Stimulated activated naive CD4-positive, alpha-beta T cell (primary cell): ENCODE measurements around the gene TLR10.
"Not testable (repeated sequence)": the region's sequence is repeated elsewhere in the genome, so short reads cannot be mapped to it uniquely, and the experiment has no call there.

ENCODE experiments used
- DNase-seq, 6 experiments: peaks; one replicate each; lab custom pipeline; 2025; lab: John Stamatoyannopoulos, UW

Gene TLR10

DNA sequence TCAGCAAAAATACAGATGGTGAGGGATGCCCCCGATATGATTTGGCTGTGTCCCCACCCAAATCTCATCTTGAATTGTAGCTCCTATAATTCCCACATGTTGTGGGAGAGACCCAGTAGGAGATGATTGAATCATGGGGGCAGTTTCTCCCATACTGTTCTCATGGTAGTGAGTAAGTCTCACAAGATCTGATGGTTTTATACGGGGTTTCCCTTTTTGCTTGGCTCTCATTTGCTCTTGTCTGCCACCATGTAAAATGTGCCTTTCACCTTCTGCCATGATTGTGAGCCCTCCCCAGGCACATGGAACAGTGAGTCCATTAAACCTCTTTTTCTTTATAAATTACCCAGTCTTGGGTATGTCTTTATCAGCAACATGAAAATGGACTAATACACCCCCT is 15.8 kb downstream of the TLR10 start:
- not testable (repeated sequence) for DNase-seq

DNA sequence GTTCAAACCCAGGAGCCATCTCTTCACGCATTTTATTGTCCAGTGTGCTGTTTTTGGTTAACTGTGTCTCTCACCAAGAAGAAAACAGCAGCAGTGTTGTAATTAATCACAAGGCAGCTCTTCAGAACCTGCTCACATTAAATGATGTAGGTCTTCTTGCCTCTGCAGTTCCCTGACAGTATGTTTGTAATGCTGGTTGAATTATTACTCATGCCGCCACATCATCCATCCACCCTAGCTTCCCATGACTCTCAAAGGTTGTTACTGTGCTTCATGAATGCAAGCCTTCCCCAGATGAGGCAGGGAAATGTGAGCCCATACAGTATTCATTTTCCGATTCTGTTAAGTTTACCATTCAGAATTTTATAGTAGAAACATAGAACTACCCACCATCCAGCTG is 17.4 kb downstream of the TLR10 start:
- no peak for DNase-seq

DNA sequence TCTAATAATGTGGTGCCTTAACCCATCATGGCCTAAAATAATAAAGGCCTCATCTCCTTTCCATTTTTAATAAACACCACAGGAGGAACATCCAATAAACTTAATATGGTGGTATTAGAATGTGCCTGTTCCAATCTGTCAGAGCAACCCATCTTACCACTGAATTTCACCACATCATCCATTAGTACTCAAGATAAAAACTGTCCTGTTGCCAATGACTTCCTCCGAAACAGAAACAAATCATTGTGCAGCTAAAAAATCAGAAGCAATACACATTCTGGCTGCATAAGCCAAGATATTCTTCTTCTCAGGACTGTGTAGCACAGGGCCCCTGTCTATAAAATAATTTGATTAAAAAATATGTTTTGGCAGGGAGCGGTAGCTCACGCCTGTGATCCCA is 18.5 kb downstream of the TLR10 start:
- no peak for DNase-seq

DNA sequence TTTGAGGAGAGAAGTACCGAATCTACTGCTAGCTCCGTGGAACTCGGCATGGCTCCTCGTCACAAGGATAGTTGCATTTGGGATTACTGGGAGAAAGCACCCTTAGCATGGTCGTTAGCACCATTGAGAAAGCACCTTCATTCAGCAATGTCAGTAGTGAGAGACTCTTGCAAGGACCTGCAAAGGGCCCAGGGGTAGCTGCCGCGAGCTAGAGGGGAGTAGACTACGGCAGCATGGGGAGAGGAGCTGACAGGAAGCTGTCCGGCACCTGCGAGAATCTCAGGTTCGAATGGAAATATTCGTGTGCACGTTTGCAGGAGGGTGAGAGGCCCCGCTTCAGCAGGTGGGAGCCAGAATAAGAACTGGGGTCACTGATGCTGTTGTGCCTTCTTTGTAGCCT is 20.2 kb downstream of the TLR10 start:
- no peak for DNase-seq

DNA sequence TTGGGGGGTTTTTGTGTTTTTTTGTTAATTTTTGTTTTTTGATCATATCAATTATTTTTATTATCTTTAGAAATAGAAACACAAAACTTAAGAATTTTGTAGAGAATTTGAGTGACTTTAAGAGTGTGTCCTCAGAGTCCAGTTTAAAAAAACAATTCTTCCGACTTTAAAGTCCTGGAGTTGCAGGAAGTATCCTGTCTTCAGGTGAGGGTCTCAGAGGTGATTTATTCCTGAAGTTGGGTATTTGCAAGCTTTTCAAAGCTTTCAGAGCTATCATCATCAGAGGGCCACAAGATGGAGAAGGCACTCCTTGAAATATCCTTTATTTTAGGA is 23.0 kb downstream of the TLR10 start:
- DNase-seq: no peak

DNA sequence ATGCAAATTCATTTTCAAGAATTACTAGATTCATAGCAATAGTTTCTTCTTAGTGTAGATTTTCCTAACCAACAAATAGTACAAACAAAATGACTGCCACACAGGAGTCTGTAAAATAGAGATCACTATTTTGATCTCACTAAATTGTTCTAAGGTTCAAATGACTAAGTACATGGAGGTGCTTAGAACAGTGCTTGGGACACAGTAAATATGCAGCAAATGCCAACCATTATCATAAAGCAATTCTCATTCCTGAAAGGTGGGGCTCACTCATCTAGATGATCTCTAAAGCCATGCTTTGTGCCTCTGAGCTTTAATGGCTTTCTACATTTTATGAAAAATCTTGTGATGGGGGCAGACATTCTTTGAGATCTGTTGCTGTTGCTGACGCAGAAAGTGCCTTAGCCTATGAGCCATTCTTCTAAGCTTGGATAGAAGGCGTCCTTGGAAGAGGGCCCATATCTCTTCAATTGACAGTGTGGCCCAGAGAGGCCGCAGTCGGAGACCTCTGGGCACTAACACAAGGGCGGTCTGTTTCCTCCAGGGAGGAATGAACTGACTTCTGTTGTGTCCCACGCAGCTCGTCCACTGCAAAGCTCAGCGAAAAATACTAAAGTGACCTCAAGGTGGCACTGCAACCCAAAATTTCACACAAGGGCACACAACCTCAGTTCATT is 23.5 kb downstream of the TLR10 start:
- DNase-seq: peak in 5 of 6 experiments; percentile 13 to 61 (median 33)

DNA sequence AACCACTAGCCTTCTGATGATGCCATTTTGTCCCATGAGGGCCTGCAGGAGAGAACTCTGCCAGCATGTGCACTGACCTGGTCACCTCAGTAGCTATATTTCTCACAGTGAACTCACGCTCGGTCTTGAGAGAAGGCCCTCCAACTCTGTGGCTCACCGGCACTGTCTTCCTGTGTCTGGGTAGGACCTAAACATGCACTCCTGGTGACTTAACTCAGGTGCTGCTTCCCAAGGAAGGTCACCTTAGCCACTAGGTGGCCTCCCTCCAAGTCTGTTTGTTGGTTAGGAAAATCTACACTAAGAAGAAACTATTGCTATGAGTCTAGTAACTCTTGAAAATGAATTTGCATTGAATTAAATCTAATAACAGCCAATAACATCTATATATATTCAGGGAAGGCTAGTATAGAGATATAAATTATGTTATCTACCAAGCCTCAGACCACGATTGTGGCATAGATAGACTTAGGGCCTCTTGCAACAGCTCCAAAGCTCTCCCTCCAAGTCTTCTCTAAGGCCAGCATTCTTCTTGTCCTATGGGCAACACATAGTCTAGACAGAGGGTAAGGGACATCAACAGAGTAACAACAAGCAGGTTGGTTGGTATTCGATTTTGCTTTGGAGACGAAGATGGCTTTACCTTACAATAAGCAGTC is 24.7 kb downstream of the TLR10 start:
- DNase-seq: peak in 1 of 6 experiments; percentile 10

DNA sequence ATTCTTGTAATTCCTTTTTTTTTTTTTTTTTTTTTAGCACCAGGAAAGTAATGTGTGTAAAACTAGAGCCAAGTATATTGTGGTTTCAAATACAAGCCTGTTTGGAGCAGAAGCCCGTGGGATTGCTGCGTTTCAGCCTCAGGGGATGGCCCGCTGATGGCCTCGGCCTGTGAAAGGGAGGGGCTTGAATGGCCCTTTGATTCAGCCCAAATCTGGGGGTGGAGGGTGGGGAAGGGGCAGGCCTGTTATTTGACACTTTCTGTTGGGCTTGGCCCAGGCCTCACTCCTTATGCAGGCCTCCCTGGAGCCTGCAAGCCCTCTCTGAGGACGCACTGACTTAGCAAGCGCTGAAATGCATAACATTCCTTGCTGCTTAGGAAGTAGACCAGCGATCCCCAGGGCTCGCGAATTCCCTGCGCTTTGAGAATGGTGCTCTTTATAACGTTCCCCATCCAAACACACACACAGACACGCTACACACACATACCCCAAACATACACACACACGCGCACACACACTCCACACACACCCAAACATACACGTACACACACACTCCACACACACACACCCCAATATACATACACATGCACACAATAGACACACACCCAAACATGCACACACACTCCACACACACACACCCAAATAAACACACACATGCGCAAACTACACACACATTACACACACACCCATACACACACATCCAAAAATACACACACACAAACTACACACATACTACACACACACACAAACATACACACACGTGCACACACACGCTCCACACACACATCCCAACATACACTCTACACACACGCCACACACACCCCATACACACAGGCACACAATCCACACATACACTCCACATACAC is 29.6 kb downstream of the TLR10 start:
- DNase-seq: no peak

DNA sequence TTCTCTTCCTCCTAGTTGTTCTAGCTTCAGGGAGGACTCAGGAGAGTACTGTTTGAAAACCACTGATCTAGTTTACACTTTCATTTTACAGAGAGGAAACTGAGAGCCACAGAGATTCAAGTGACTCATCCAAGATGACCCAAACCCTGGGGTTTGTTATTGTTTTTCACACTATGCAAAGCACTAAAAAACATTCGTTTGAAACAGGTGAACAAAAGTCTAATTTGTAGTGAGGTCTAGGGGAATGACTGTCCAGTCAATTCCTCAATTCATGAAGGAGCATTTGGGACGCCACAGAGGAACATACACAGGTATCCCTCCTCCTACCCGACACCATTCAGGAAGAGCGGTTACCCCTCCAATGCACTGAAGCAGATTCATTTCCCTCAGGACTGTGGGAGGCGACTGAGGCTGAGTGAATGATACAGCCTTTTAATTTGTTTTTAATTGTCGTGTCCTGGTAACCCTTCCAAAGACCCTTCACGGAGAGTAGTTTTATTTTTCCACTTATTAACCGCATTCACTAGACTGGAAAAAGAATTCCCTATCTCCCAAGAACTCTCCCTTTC is 30.3 kb downstream of the TLR10 start:
- DNase-seq: no peak

DNA sequence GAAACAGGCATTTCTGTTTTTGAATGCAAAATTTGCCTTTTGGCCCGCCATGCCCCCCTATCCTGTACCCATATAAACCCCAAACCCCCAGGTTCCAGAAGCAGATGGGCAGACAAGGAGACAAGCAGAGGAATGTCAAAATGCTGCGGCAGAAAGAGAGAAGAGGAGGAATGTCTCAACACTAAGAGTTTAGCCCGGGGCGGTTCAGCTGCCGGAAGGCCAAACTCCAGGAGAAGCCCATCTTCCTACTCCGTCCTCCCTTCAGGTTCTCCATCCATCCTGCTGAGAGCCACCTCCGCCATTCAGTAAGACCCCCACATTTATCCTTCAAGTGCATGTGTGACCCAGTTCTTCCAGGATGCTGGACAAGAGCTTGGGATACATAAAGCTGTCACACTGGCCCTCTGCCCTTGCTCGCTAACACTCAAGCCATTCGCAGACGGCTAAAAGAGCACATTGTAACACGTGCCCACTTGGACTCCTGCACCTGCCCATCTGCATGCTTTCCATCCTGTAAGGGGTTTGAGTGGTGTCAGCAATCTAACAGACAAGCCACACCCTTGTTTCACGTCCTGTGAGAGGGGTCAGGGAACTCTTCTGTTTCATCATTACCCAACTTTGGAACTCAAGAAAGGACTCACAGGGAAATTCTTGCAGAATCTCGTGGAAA is 31.3 kb downstream of the TLR10 start:
- DNase-seq: no peak

DNA sequence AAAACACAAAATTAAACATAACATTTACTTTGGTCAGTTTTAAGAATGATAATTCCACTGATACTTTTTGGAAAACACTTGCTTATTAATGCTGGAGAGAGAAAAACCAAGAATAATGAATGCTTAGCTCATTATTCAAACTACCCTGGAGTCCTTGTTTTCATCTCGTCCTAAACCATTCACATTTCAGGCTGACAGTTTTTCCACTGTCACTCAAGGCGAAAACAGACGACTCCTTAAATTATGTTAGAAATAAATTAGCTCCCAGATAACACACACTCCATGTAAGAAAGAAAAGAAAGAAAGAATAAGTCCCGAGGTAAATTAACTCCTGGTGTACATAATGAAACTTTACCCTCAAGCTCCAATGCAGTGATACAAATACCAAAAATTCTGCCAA is 33.5 kb downstream of the TLR10 start:
- DNase-seq: no peak

DNA sequence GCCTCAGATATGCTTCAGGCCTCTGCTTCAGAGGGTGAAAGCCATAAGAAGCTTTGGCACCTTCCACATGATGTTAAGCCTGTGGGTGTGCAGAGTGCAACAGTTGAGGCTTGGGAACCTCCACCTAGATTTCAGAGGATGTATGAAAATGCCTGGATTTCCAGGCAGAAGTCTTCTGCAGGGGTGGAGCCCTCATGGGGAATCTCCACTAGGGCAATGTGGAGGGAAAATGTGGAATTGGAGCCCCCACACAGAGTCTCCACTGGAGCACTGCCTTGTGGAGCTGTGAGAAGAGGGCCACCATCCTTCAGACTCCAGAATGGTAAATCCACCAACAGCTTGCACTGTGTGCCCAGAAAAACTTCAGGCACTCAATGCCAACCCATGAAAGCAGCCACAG is 35.2 kb downstream of the TLR10 start:
- DNase-seq: no peak

DNA sequence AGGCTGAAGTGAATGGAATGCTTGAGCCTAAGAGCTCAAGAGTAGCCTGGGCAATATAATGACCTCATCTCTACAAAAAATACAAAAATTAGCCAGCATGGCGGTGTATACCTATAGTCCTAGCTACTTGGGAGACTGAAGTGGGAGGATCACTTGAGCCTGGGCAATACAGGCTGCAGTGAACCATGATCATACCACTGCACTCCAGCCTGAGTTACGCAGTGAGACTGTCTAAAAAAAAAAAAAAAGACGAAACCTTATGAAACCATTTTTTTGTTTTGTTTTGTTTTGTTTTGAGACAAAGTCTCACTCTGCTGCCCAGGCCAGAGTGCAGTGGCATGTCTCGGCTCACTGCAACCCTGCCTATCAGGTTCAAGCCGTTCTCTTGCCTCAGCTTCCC is 36.9 kb downstream of the TLR10 start:
- no peak for DNase-seq

DNA sequence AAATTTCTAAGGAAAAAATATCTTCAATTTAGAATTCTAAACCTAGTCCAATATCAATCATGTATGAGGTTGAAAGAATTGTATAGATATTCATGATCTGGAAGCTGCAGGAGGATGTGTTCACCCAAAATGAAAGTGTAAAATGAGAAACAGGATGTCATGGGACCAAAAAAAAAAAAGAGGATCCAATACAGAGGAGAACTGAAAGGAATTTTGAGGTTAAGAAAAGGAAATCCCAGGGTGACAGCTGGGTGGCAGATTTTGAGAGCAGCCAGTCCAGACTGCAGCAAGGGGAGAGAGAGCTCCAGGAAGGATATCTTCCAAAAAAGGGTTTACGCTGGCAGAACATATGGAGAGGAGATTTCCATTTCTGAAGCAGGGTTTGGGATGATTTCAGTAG is 38.9 kb downstream of the TLR10 start:
- DNase-seq: no peak

DNA sequence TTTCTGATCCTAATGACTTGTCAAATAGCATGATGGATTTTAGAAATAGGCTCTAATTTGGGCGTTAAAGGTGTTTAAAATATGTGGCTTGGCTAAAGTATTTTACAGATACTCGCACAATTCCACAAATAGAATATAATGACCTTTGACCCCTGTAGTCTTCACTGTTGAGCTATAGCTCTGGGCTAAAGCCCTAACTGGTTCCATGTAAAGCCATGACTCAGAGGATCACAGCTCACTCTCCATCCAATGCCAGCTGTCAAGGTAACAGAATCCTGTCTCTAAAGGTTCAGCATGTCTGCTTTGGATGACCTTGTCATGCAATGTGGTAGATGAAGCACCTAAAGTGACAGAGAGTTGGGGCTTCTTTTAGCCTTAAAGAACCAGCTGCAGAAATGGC is 42.5 kb downstream of the TLR10 start:
- no peak for DNase-seq

DNA sequence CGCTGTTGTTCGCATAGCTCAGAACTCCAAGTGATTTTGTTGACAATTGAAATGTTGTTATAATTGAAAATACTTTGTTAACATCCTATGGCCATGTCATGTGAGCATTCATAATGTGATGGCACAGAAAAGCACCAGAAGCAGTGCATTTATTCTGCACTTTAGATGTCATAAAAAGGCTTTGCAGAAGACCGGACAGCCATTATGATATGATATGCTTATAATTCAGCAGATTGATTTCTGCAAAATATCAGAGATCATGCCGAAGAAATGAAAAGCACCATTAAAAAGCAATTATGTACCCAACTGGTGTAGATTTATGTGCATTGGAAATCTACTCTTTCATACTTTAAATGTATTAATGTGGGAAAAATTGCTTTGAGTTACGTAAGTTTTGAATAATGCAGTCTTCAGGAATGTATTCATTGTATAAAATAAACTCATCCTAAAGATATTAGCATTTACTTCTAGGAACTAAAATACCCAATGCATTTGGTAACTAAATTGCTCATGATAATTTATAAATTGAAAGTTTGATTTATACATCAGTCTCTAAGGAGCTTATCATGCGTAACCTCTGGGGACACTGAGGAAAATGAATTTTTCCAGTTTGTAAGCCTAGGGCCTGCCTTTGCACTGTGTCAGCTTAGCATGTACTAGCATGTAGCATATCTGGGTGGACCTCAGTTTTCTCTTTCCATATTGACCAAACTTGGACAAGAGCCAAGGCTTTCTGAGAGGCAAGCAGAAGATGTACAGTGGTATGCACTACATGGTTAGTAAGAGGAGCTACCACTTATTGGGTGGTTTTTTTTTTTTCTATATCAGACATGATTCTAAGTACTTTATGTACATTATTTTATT is 43.6 kb downstream of the TLR10 start:
- no peak for DNase-seq

DNA sequence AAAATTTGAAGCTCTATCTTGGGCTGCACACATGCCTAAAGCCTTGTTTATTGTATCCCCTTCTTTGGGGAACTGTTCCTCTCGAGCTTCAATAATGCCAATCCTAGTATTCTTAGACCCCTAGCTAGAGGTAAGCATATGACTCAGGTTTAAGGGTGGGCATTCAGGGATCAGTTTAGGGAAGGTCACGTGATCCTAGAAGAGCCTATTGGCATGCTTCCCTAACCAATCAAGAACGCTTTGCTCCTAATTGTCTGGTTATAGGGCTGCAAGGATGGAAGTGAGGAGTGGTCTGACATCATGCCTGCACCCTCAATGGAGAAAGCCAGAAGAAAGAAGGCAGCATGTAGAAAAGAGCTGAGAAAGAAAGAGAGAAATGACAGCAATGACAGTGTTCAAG is 46.9 kb downstream of the TLR10 start:
- no peak for DNase-seq

DNA sequence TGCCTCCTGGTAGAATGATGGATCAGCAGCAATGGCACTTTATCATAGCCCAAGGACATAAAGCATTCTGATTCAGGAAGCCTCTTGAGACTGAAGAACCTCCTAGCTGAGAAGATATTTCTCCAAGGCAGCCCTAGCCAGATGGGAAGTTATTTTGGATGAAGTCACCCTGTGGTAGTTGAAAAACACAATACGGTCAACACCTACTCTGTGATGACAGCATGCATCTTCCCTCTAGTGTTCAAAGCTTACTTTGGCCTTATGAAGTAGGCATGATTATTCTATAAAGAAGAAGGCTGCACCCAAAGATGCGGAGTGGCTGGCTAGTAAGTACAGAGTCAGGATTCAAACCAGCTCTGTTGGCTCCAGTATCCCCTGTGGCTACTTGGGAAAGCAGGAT is 47.9 kb downstream of the TLR10 start:
- no peak for DNase-seq

DNA sequence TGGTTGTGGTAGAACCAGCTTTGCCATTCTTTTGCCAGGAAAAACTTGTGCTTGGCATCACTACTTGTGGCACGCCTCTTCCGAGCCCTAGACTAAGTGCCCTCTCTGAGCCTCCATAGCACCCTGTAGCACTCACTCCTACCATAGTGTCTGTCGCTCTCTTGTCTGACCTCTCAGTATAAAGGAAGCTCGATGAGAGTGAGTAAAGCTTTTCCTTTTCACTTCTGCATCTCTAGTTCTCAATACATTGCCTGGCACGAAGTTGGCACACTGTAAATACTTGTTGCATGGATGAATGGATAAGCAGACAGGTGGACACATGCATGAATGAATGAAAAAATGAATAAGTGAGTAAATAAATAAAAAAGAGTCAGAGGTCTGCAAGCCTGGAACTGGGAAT is 48.3 kb downstream of the TLR10 start:
- no peak for DNase-seq

DNA sequence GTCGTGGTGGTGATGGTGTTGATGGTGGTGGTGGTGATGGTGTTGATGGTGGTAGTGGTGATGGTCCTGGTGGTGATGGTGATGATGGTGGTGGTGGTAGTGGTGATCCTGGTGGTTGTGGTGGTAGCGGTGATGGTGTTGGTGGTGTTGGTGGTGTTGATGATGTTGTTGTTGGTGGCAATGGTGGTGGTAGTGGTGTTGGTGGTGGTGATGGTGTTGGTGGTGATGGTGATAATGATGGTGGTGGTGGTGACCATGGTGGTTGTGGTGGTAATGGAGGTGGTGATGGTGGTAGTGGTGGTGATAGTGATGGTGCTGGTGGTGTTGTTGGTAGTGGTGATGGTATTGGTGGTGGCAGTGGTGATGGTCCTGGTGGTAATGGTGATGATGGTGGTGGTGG is 49.1 kb downstream of the TLR10 start:
- DNase-seq: no peak
